B cell (primary cell): ENCODE data around the gene ESR1. TPM values are rescaled to one million over a fixed set of nuclear protein-coding genes. Genes with fewer than 3 reads are reported as not detected.
A peak's percentile ranks its signal among the peaks of the same experiment; 100 is the strongest.

Source experiments
- ATAC-seq: fragments of 200-7000 bp; cut with Tn5 transposase; one replicate; pipeline ENCODE4 v1.10.0; 2021; ENCODE audit warnings: low read depth, mild to moderate bottlenecking, moderate number of reproducible peaks, moderate library complexity
- CTCF ChIA-PET: fragments of 350-600 bp; sonication (Branson Sonifier 250); formaldehyde crosslinking; loops from one replicate; lab custom pipeline; 2021; ENCODE audit warnings: antibody characterized with exemption, inconsistent platforms; lab: Charles Lee
- POLR2A ChIA-PET: fragments of 350-600 bp; sonication (Branson Sonifier 250); formaldehyde crosslinking; loops from one replicate; lab custom pipeline; 2021; ENCODE audit warnings: antibody characterized with exemption; lab: Charles Lee
- DNase-seq: peaks from one replicate; pipeline ENCODE4 v3.0.0; 2013
- H2AFZ ChIP-seq: 2 replicates; pipeline ENCODE4 v1.6.1; 2012; ENCODE audit warnings: mild to moderate bottlenecking, low read depth, low read length; ENCODE audit not compliant: insufficient read depth, poor library complexity, severe bottlenecking
- H3K27ac ChIP-seq, 2 donors: 1 replicate in 1 of 2; 2 replicates in 1 of 2; pipeline ENCODE4 v1.5.1; 2012 to 2013; ENCODE audit warnings: low read length in 2 of 2, mild to moderate bottlenecking in 2 of 2, moderate library complexity in 1 of 2
- H3K27me3 ChIP-seq, 4 experiments: fragments of 200-600 bp in 1 of 4; sonication (generic) in 1 of 4; replicated peaks in 1 of 4; 1 replicate in 2 of 4; 2 replicates in 2 of 4; pipeline versions ENCODE4 v1.6.1 to v1.7.0; 2013 to 2016; ENCODE audit warnings: low read length in 3 of 4, mild to moderate bottlenecking in 2 of 4, mixed read lengths in 1 of 4, moderate library complexity in 1 of 4; ENCODE audit not compliant: insufficient read depth in 4 of 4, control insufficient read depth in 3 of 4; ENCODE audit errors: control extremely low read depth in 1 of 4
- H3K36me3 ChIP-seq, 2 experiments: replicated peaks in 1 of 2; 1 replicate in 1 of 2; 2 replicates in 1 of 2; pipeline versions ENCODE4 v1.6.1 to v1.7.1; 2013; ENCODE audit warnings: low read length in 1 of 2; ENCODE audit not compliant: insufficient read depth in 2 of 2, control insufficient read depth in 1 of 2; ENCODE audit errors: control extremely low read depth in 1 of 2, extremely low read depth in 1 of 2
- H3K4me1 ChIP-seq, 2 donors: fragments of 200-600 bp in 1 of 2; sonication (generic) in 1 of 2; 1 replicate in 1 of 2; 2 replicates in 1 of 2; pipeline versions ENCODE4 v1.5.1 to v1.6.1; 2013 to 2017; ENCODE audit warnings: low read length in 2 of 2; ENCODE audit not compliant: control insufficient read depth in 2 of 2, insufficient read depth in 2 of 2
- H3K4me2 ChIP-seq: replicated peaks from 2 replicates; pipeline ENCODE3; 2012; ENCODE audit warnings: mild to moderate bottlenecking, low read depth, low read length; ENCODE audit not compliant: poor library complexity, severe bottlenecking
- H3K4me3 ChIP-seq, 5 experiments: fragments of 200-600 bp in 1 of 5; sonication (generic) in 1 of 5; 1 replicate in 3 of 5; 2 replicates in 2 of 5; pipeline versions ENCODE4 v1.5.1 to v1.7.0; 2011 to 2016; ENCODE audit warnings: low read length in 4 of 5, mild to moderate bottlenecking in 4 of 5, low read depth in 2 of 5, control low read depth in 1 of 5, moderate library complexity in 1 of 5; ENCODE audit not compliant: insufficient read depth in 1 of 5; ENCODE audit errors: control extremely low read depth in 1 of 5, extremely low read depth in 1 of 5
- H3K79me2 ChIP-seq: fragments of 200-600 bp; sonication (generic); one replicate; pipeline ENCODE4 v1.6.0; 2016; ENCODE audit warnings: low read length; ENCODE audit not compliant: control insufficient read depth, insufficient read depth
- H3K9ac ChIP-seq: fragments of 200-600 bp; sonication (generic); 2 replicates; pipeline ENCODE4 v1.6.1; 2017; ENCODE audit warnings: mild to moderate bottlenecking, low read length, moderate library complexity
- H3K9me3 ChIP-seq, 3 donors: one replicate each; pipeline versions ENCODE4 v1.6.1 to v1.7.1; 2013; ENCODE audit warnings: low read length in 2 of 3; ENCODE audit not compliant: control insufficient read depth in 2 of 3, insufficient read depth in 1 of 3; ENCODE audit errors: control extremely low read depth in 1 of 3
- H4K20me1 ChIP-seq: 2 replicates; pipeline ENCODE4 v1.6.0; 2012; ENCODE audit warnings: mild to moderate bottlenecking, low read length; ENCODE audit not compliant: insufficient read depth, control insufficient read depth, poor library complexity, severe bottlenecking
- H3K27ac Mint-ChIP-seq: one replicate; pipeline ENCODE4 v1.8.0; 2021; ENCODE audit warnings: mixed read lengths
- H3K27me3 Mint-ChIP-seq: one replicate; pipeline ENCODE4 v1.8.0; 2021; ENCODE audit warnings: mixed read lengths
- H3K4me1 Mint-ChIP-seq: one replicate; pipeline ENCODE4 v1.8.0; 2021; ENCODE audit warnings: mixed read lengths
- H3K4me3 Mint-ChIP-seq: one replicate; pipeline ENCODE4 v1.8.0; 2021; ENCODE audit warnings: mixed read lengths
- H3K9me3 Mint-ChIP-seq: one replicate; pipeline ENCODE4 v1.8.0; 2022; ENCODE audit warnings: mixed read lengths; ENCODE audit not compliant: insufficient read depth
- CTCF ChIP-seq: fragments of 200-600 bp; IDR thresholded peaks from one replicate; pipeline ENCODE4 v1.8.0; 2022; ENCODE audit warnings: antibody characterized with exemption, mild to moderate bottlenecking
- EZH2 ChIP-seq: IDR thresholded peaks from 2 replicates; pipeline ENCODE4 v1.6.1; 2012; ENCODE audit warnings: borderline replicate concordance, low read depth, mild to moderate bottlenecking, moderate library complexity, low read length; ENCODE audit not compliant: insufficient read depth, poor library complexity, severe bottlenecking
- WGBS: methylation state at CpG from one replicate; pipeline ENCODE4 v1.1.5; 2013; ENCODE audit warnings: missing lambda C conversion rate; ENCODE audit not compliant: insufficient coverage; 5-methylcytosine and 5-hydroxymethylcytosine counted together
- intact Hi-C: fragments of 100-400 bp; cut with micrococcal nuclease; formaldehyde crosslinking; loops from one replicate; pipeline ENCODE4 v1.10.0; 2022
- polyA plus RNA-seq: library from polyadenylated mRNA; depleted of rRNA; stranded (reverse); fragments of >200 nt; gene quantifications from 2 replicates; pipeline ENCODE4 v1.2.3, GENCODE V29; 2012
- total RNA-seq, 2 donors: library from RNA; stranded (reverse); fragments of 120-200 nt in 1 of 2; gene quantifications; 1 replicate in 1 of 2; 2 replicates in 1 of 2; pipeline versions ENCODE4 v1.2.3 to v1.2.4, GENCODE V29; 2013 to 2022

Gene ESR1
- total and polyA plus RNA-seq, 2 donors (not counting 1 experiment from before 2014, with no cell fraction given) = 0.46 to 5.9 TPM

- Histone ChIP-seq H3K9me3 (peaks cover 0 to 2% (median 0%) of the 10 kb centered on the region in 3 donors), H3K27me3 (peaks cover 0 to 31% (median 24%) of the 10 kb centered on the region in 4 experiments), H3K4me2 (peak overlapping the region; percentile 84), H3K4me3 (peak overlapping the region in 3 of 5 experiments; percentile 40 to 56 (median 52)), H3K79me2 (no peaks in the 10 kb centered on the region), H2AFZ (peak overlapping the region; percentile 56), H3K27ac (no peak overlapping the region), H3K9ac (peak overlapping the region; percentile 63), H4K20me1 (no peaks in the 10 kb centered on the region), H3K36me3 (no peaks in the 10 kb centered on the region), H3K4me1 (peaks cover 20 to 22% of the 10 kb centered on the region in 2 donors)
- CTCF ChIA-PET = interaction anchor here (1.3 to 1.4 kb wide), 2 partner anchors 9 to 118 kb away, joined by 3 read pairs; no protein-coding TSS in a partner anchor
- intact Hi-C loops = loop anchor here (2.0 kb wide), 1 partner anchor 44 kb away; no protein-coding TSS in a partner anchor
- no peak for ATAC-seq
- peak overlapping the region; percentile 89 for H3K4me3 Mint-ChIP-seq
- peaks cover 45% of the 10 kb centered on the region for H3K27me3 Mint-ChIP-seq
- H3K9me3 Mint-ChIP-seq = no peaks in the 10 kb centered on the region
- POLR2A ChIA-PET = interaction anchor here (0.6 kb wide), 1 partner anchor 136 kb away, joined by 4 read pairs; no protein-coding TSS in a partner anchor
- peaks cover 23% of the 10 kb centered on the region for H3K4me1 Mint-ChIP-seq
- TF ChIP-seq EZH2 = no peak
- TF ChIP-seq CTCF = no peak
- DNase-seq = no peak
- WGBS = 31% methylated on average over 44 of the region's 60 CpGs
- no peak overlapping the region for H3K27ac Mint-ChIP-seq
Observed at GRCh38 chr6:151808371-151809241, 1.1 kb downstream of the ESR1 start.

GRCh38 chr6:151811081-151811480 is 3.6 kb downstream of the ESR1 start:
- H3K27me3 Mint-ChIP-seq = peaks cover 41% of the 10 kb centered on the region
- ATAC-seq = no peak

More at GRCh38 chr6:151811081-151811480, 3.6 kb downstream of the ESR1 start:
- H3K9me3 Mint-ChIP-seq = no peaks in the 10 kb centered on the region
- TF ChIP-seq EZH2 = no peak
- TF ChIP-seq CTCF = no peak
- no peak for DNase-seq
- H3K9ac ChIP-seq = no peak overlapping the region
- H3K4me3 Mint-ChIP-seq = no peak overlapping the region
- WGBS = 75% methylated on average over 1 of the region's 2 CpGs
- H3K4me1 Mint-ChIP-seq = peaks cover 23% of the 10 kb centered on the region
- no peaks in the 10 kb centered on the region for H3K36me3 ChIP-seq
- peaks cover 20 to 22% of the 10 kb centered on the region in 2 donors for H3K4me1 ChIP-seq
- intact Hi-C loops = no loop called here
- CTCF ChIA-PET = no interaction called here
- no peak overlapping the region for H3K4me3 ChIP-seq
- H3K27me3 ChIP-seq = peaks cover 0 to 28% (median 24%) of the 10 kb centered on the region in 4 experiments
- no peak overlapping the region for H3K27ac Mint-ChIP-seq
- no peak overlapping the region for H2AFZ ChIP-seq
- H3K27ac ChIP-seq = no peak overlapping the region
- POLR2A ChIA-PET = no interaction called here
- no peaks in the 10 kb centered on the region for H3K79me2 ChIP-seq
- H4K20me1 ChIP-seq = no peaks in the 10 kb centered on the region
- no peak overlapping the region for H3K4me2 ChIP-seq
- H3K9me3 ChIP-seq = no peaks in the 10 kb centered on the region
